GM18520 (cell line): ENCODE measurements around the gene SCRN3.
"Not testable (repeated sequence)": the region's sequence is repeated elsewhere in the genome, so short reads cannot be mapped to it uniquely, and the experiment has no call there.

Experiments used
- ATAC-seq: cut with Tn5 transposase; IDR thresholded peaks from one replicate; pipeline ENCODE4 v1.9.1; 2021; ENCODE audit not compliant: unreplicated experiment

Gene SCRN3

GRCh38 chr2:174395284-174395968, at the start of gene SCRN3:
SCRN3 (plus strand) TSS chr2:174395730; CDS start chr2:174398284, 2,554 bp downstream.
- peak; percentile 91 for ATAC-seq

GRCh38 chr2:174350018-174350417, 45.5 kb upstream of the SCRN3 start:
- ATAC-seq: no peak

GRCh38 chr2:174350593-174351181, 44.8 kb upstream of the SCRN3 start:
- no peak for ATAC-seq

- no peak for ATAC-seq
These were observed 42.5 kb upstream of the SCRN3 start for GRCh38 chr2:174353004-174353403.

GRCh38 chr2:174356347-174356746, 39.2 kb upstream of the SCRN3 start:
- no peak for ATAC-seq

- ATAC-seq: not testable (repeated sequence)
These were observed 35.9 kb upstream of the SCRN3 start for GRCh38 chr2:174359663-174360062.

- ATAC-seq: no peak
These were observed 32.6 kb upstream of the SCRN3 start for GRCh38 chr2:174362949-174363348.

- not testable (repeated sequence) for ATAC-seq
These were observed 31.9 kb upstream of the SCRN3 start for GRCh38 chr2:174363492-174364225.

- no peak for ATAC-seq
These were observed 30.9 kb upstream of the SCRN3 start for GRCh38 chr2:174364628-174365027.

GRCh38 chr2:174365571-174365970, 30.0 kb upstream of the SCRN3 start:
- ATAC-seq: no peak

GRCh38 chr2:174368691-174369090, 26.8 kb upstream of the SCRN3 start:
- no peak for ATAC-seq

GRCh38 chr2:174376967-174377366, 18.6 kb upstream of the SCRN3 start:
- ATAC-seq: no peak

- no peak for ATAC-seq
These were observed 11.7 kb upstream of the SCRN3 start for GRCh38 chr2:174383796-174384195.

- no peak for ATAC-seq
These were observed 10.3 kb upstream of the SCRN3 start for GRCh38 chr2:174385201-174385600.

GRCh38 chr2:174388706-174389105, 6.8 kb upstream of the SCRN3 start:
- not testable (repeated sequence) for ATAC-seq

GRCh38 chr2:174389542-174389941, 6.0 kb upstream of the SCRN3 start:
- ATAC-seq: no peak

- not testable (repeated sequence) for ATAC-seq
These were observed 5.2 kb upstream of the SCRN3 start for GRCh38 chr2:174390303-174390702.

GRCh38 chr2:174392706-174393105, 2.8 kb upstream of the SCRN3 start:
- ATAC-seq: no peak

- ATAC-seq: no peak
These were observed 570 bp downstream of the SCRN3 start for GRCh38 chr2:174395969-174396630.

GRCh38 chr2:174397773-174398172, 2.2 kb downstream of the SCRN3 start:
- no peak for ATAC-seq

GRCh38 chr2:174399171-174399570, 3.6 kb downstream of the SCRN3 start:
- no peak for ATAC-seq

- no peak for ATAC-seq
These were observed 5.3 kb downstream of the SCRN3 start for GRCh38 chr2:174400853-174401252.
